ENCODE measurements around the gene PSENEN.
"Not testable (repeated sequence)": the region's sequence is repeated elsewhere in the genome, so short reads cannot be mapped to it uniquely, and the experiment has no call there.

PSENEN gene

DNA sequence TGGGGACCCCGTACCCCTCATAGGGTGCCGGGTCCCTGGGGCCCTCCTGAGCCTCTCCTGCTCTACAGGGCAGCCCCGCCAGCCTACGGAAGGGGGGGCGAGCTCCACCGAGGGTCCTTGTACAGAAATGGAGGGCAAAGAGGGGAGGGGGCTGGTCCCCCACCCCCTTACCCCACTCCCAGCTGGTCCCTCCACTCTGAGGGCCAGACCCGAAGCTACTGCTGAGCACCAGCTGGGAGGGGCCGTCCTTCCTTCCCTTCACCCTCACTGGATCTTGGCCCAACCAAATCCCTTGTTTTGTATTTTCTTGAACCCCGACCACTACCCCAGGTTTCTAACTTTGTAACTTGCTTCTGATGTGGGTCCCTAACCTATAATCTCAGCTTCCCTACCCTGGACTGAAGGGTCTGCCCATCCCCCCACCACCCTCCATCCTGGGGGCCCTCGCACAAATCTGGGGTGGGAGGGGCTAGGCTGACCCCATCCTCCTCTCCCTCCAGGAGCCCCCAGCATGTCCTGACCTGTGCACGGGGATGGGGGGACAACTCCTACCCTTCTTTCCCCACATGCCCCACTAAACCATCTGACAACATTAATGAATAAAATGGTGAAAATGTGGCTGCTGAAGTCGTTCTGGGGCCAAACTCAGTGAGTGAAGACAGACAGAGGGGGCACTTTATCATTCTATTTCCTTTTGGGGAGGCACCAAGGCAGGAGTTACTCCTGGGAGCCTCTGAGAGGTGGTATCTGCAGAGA, 42.9 kb downstream of the PSENEN start:
- DNase-seq (ENCODE audit: low read depth), result no peak

GRCh38 chr19:35789195-35789977, 43.9 kb downstream of the PSENEN start:
- DNase-seq (ENCODE audit: low read depth), result no peak

- no peak for DNase-seq (ENCODE audit: low read depth)
Measured at GRCh38 chr19:35789978-35790944, 44.8 kb downstream of the PSENEN start.

- DNase-seq (ENCODE audit: low read depth), result no peak
Measured at GRCh38 chr19:35790981-35791813, 45.7 kb downstream of the PSENEN start.

DNA sequence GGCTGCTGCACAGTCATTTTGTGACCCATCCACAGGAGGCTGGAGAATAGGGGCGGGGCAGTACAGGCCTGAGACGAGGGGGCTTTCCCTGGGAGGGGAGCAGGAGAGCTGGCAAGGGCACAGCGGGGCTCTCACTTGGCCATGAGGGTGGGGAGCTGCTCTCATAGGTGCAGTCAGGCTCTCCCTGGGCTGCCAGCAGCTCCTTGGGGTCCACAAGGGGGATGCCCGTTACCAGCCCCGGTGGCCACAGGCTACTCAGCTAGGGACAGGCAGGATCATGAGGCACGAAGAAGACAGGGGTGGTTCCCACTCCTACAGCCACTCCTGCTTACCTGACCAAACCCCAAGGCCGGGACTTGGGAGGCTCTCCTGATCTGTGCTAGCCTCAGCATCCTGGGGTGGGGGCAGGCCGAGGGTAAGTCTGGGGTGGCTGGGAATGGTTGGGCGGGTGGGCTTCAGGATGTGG, 46.4 kb downstream of the PSENEN start:
- no peak for DNase-seq (ENCODE audit: low read depth)

GRCh38 chr19:35792312-35792711, 46.9 kb downstream of the PSENEN start:
- no peak for DNase-seq (ENCODE audit: low read depth)

DNA sequence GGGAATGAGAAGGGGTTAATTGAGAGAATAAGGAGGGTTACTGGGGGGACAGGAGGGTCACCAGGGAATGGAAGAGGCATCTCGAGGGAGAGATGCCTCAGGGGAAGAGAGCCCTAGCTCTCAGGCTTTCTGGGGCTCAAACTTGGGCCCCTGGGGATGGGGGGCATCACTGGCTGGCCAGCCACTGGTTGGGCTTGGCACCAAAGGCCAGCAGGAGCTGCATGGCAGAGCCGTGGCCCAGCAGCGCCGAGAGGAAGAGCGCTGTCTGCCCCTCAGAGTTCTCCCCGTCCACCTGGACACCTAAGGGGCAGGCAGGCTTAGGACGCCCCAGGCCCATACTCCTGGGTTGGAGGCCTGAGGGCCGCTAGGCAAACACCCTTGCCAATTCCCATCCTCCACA, 47.4 kb downstream of the PSENEN start:
- DNase-seq (ENCODE audit: low read depth), result no peak

GRCh38 chr19:35793381-35794165, 48.1 kb downstream of the PSENEN start:
- no peak for DNase-seq (ENCODE audit: low read depth)

GRCh38 chr19:35795564-35795963, 50.1 kb downstream of the PSENEN start:
- not testable (repeated sequence) for DNase-seq (ENCODE audit: low read depth)

Data from GM04503 (cell line).